Common myeloid progenitor, CD34-positive (primary cell): ENCODE data around the gene CHRDL2.
"Not testable (repeated sequence)": the region's sequence is repeated elsewhere in the genome, so short reads cannot be mapped to it uniquely, and the experiment has no call there.

Experiments used
- CTCF ChIA-PET: fragments of 350-600 bp; sonication (Branson Sonifier 250); formaldehyde crosslinking; loops from one replicate; lab custom pipeline; 2021; ENCODE audit warnings: antibody characterized with exemption; lab: Charles Lee
- POLR2A ChIA-PET: fragments of 350-600 bp; sonication (Branson Sonifier 250); formaldehyde crosslinking; loops from one replicate; lab custom pipeline; 2021; ENCODE audit warnings: antibody characterized with exemption; lab: Charles Lee
- DNase-seq, 3 donors: peaks; one replicate each; pipeline versions ENCODE4 v3.0.0 to v3.0.0-alpha.2; 2013
- H3K27ac ChIP-seq, 2 experiments: 1 replicate in 1 of 2; 2 replicates in 1 of 2; pipeline ENCODE4 v1.7.0; 2013; ENCODE audit warnings: inconsistent platforms in 2 of 2, low read length in 2 of 2, mild to moderate bottlenecking in 2 of 2, low read depth in 1 of 2, moderate library complexity in 1 of 2; ENCODE audit not compliant: severe bottlenecking in 2 of 2, insufficient read depth in 1 of 2, poor library complexity in 1 of 2
- H3K27me3 ChIP-seq, 5 experiments: replicated peaks in 2 of 5; 1 replicate in 3 of 5; 2 replicates in 2 of 5; pipeline versions ENCODE4 v1.6.1 to v1.7.0; 2013; ENCODE audit warnings: low read length in 4 of 5, mild to moderate bottlenecking in 2 of 5, moderate library complexity in 2 of 5, inconsistent platforms in 1 of 5; ENCODE audit not compliant: insufficient read depth in 5 of 5, control insufficient read depth in 4 of 5
- H3K36me3 ChIP-seq, 4 experiments: 1 replicate in 2 of 4; 2 replicates in 2 of 4; pipeline versions ENCODE4 v1.6.1 to v1.7.0; 2013; ENCODE audit warnings: low read length in 3 of 4, control low read depth in 1 of 4, mild to moderate bottlenecking in 1 of 4; ENCODE audit not compliant: control insufficient read depth in 4 of 4, insufficient read depth in 4 of 4
- H3K4me1 ChIP-seq, 4 experiments: 1 replicate in 3 of 4; 2 replicates in 1 of 4; pipeline versions ENCODE4 v1.6.1 to v1.7.1; 2013; ENCODE audit warnings: low read length in 3 of 4, mild to moderate bottlenecking in 3 of 4, control low read depth in 1 of 4, inconsistent platforms in 1 of 4, moderate library complexity in 1 of 4; ENCODE audit not compliant: control insufficient read depth in 4 of 4, insufficient read depth in 4 of 4; ENCODE audit errors: control extremely low read depth in 1 of 4
- H3K4me3 ChIP-seq, 7 experiments: 1 replicate in 4 of 7; 2 replicates in 3 of 7; pipeline versions ENCODE4 v1.5.1 to v1.7.0; 2013; ENCODE audit warnings: mild to moderate bottlenecking in 7 of 7, low read length in 6 of 7, moderate library complexity in 6 of 7, inconsistent platforms in 2 of 7, low read depth in 2 of 7, control low read depth in 1 of 7; ENCODE audit not compliant: insufficient read depth in 4 of 7, control insufficient read depth in 1 of 7; ENCODE audit errors: extremely low read depth in 1 of 7
- H3K9me3 ChIP-seq, 5 experiments: 1 replicate in 4 of 5; 2 replicates in 1 of 5; pipeline versions ENCODE4 v1.6.1 to v1.7.1; 2013; ENCODE audit warnings: low read length in 4 of 5, mild to moderate bottlenecking in 2 of 5, inconsistent platforms in 1 of 5, low read depth in 1 of 5, moderate library complexity in 1 of 5; ENCODE audit not compliant: control insufficient read depth in 4 of 5, insufficient read depth in 2 of 5; ENCODE audit errors: control extremely low read depth in 1 of 5
- WGBS: methylation state at CpG from one replicate; pipeline ENCODE4 v1.1.5; 2013; ENCODE audit not compliant: insufficient coverage; 5-methylcytosine and 5-hydroxymethylcytosine counted together

The CHRDL2 gene

GRCh38 chr11:74775762-74776161 lies 44.5 kb upstream of the CHRDL2 start:
- Histone ChIP-seq H3K9me3 (no peaks in the 10 kb centered on the region), H3K4me3 (no peak overlapping the region), H3K4me1 (no peaks in the 10 kb centered on the region), H3K36me3 (peaks cover 0 to 3% (median 0%) of the 10 kb centered on the region in 4 experiments), H3K27ac (no peak overlapping the region), H3K27me3 (no peaks in the 10 kb centered on the region)
- DNase-seq, result no peak
- CTCF ChIA-PET, result interaction anchor here (0.5 kb wide), 1 partner anchor 184 kb away, joined by 3 read pairs; no protein-coding TSS in a partner anchor
- POLR2A ChIA-PET, result no interaction called here
- WGBS, result no CpG with 5 or more reads among the region's 1 CpG

GRCh38 chr11:74773476-74773875 lies 42.2 kb upstream of the CHRDL2 start:
- ChIA-PET POLR2A (no interaction called here), CTCF (interaction anchor here (1.3 to 1.5 kb wide), 4 partner anchors 19 to 24 kb away, joined by 3 to 4 read pairs (median 3); no protein-coding TSS in a partner anchor)
- no peak for DNase-seq
- Histone ChIP-seq H3K27me3 (no peaks in the 10 kb centered on the region), H3K36me3 (peaks cover 0 to 3% (median 0%) of the 10 kb centered on the region in 4 experiments), H3K9me3 (no peaks in the 10 kb centered on the region), H3K4me3 (no peak overlapping the region), H3K27ac (no peak overlapping the region), H3K4me1 (peaks cover 0 to 8% (median 4%) of the 10 kb centered on the region in 4 experiments)

- ChIA-PET POLR2A (no interaction called here), CTCF (interaction anchor here (1.8 kb wide), 1 partner anchor 31 kb away, joined by 4 read pairs; no protein-coding TSS in a partner anchor)
- Histone ChIP-seq H3K4me1 (peaks cover 0 to 8% (median 4%) of the 10 kb centered on the region in 4 experiments), H3K4me3 (no peak overlapping the region), H3K9me3 (no peaks in the 10 kb centered on the region), H3K36me3 (no peaks in the 10 kb centered on the region), H3K27me3 (no peaks in the 10 kb centered on the region), H3K27ac (no peak overlapping the region)
- no peak for DNase-seq
- no CpG with 5 or more reads among the region's 3 CpGs for WGBS
Measured at GRCh38 chr11:74771139-74771538, 39.9 kb upstream of the CHRDL2 start.

GRCh38 chr11:74770456-74770855 lies 39.2 kb upstream of the CHRDL2 start:
- Histone ChIP-seq H3K4me1 (peaks cover 0 to 8% (median 4%) of the 10 kb centered on the region in 4 experiments), H3K27me3 (no peaks in the 10 kb centered on the region), H3K27ac (peak overlapping the region; percentile 40 to 68), H3K36me3 (no peaks in the 10 kb centered on the region), H3K4me3 (peak overlapping the region in 1 of 7 experiments; percentile 28), H3K9me3 (no peaks in the 10 kb centered on the region)
- no CpG with 5 or more reads among the region's 5 CpGs for WGBS
- ChIA-PET CTCF (interaction anchor here (1.0 kb wide), 1 partner anchor 86 kb away, joined by 3 read pairs; no protein-coding TSS in a partner anchor), POLR2A (no interaction called here)
- peak; percentile 20 to 70 (median 41) for DNase-seq

- POLR2A ChIA-PET, result interaction anchor here (0.5 to 0.6 kb wide), 2 partner anchors 504 to 554 kb away, joined by 3 read pairs; no protein-coding TSS in a partner anchor
- no peaks in the 10 kb centered on the region for H3K9me3 ChIP-seq
- DNase-seq, result no peak
- H3K4me3 ChIP-seq, result no peak overlapping the region
- H3K27me3 ChIP-seq, result no peaks in the 10 kb centered on the region
- H3K27ac ChIP-seq, result no peak overlapping the region
- H3K4me1 ChIP-seq, result peaks cover 0 to 8% (median 4%) of the 10 kb centered on the region in 4 experiments
- CTCF ChIA-PET, result no interaction called here
- peaks cover 0 to 3% (median 0%) of the 10 kb centered on the region in 4 experiments for H3K36me3 ChIP-seq
- WGBS, result no CpG with 5 or more reads among the region's 2 CpGs
Measured at GRCh38 chr11:74769055-74769707, 38.0 kb upstream of the CHRDL2 start.

- H3K4me3 ChIP-seq, POLR2A ChIA-PET, H3K27me3 ChIP-seq, H3K4me1 ChIP-seq, H3K36me3 ChIP-seq, H3K27ac ChIP-seq, H3K9me3 ChIP-seq, DNase-seq: not testable (repeated sequence)
- CTCF ChIA-PET, result interaction anchor here (1.1 kb wide), 1 partner anchor 24 kb away, joined by 3 read pairs; no protein-coding TSS in a partner anchor
- WGBS, result over 99% methylated on average over 9 of the region's 9 CpGs
Measured at GRCh38 chr11:74768172-74768651, 37.0 kb upstream of the CHRDL2 start.

- CTCF ChIA-PET, result no interaction called here
- no peak overlapping the region for H3K27ac ChIP-seq
- no peaks in the 10 kb centered on the region for H3K27me3 ChIP-seq
- WGBS, result no CpG with 5 or more reads among the region's 1 CpG
- POLR2A ChIA-PET, result interaction anchor here (0.7 kb wide), 1 partner anchor 32 kb away, joined by 3 read pairs; no protein-coding TSS in a partner anchor
- H3K9me3 ChIP-seq, result no peaks in the 10 kb centered on the region
- peaks cover 0 to 5% (median 3%) of the 10 kb centered on the region in 4 experiments for H3K36me3 ChIP-seq
- no peak for DNase-seq
- peaks cover 0 to 9% (median 4%) of the 10 kb centered on the region in 4 experiments for H3K4me1 ChIP-seq
- no peak overlapping the region for H3K4me3 ChIP-seq
Measured at GRCh38 chr11:74766905-74767304, 35.7 kb upstream of the CHRDL2 start.
